Ishikawa (cell line): Measurements from ENCODE around the gene POLR1E.

ENCODE experiments used
- CEBPB ChIP-seq: IDR thresholded peaks from 2 replicates; pipeline ENCODE4 v1.6.1; 2012
- CREB1 ChIP-seq: IDR thresholded peaks from 2 replicates; pipeline ENCODE4 v1.6.1; 2012; ENCODE audit warnings: low read depth
- EGR1 ChIP-seq: IDR thresholded peaks from 2 replicates; pipeline ENCODE4 v1.6.1; 2012
- EP300 ChIP-seq: IDR thresholded peaks from 2 replicates; pipeline ENCODE4 v1.6.1; 2012; ENCODE audit warnings: borderline replicate concordance
- FOXM1 ChIP-seq: IDR thresholded peaks from 2 replicates; pipeline ENCODE4 v1.6.1; 2012; ENCODE audit warnings: low read depth, borderline replicate concordance
- NFIC ChIP-seq: IDR thresholded peaks from 2 replicates; pipeline ENCODE4 v1.6.1; 2012
- RAD21 ChIP-seq: IDR thresholded peaks from 2 replicates; pipeline ENCODE4 v1.6.1; 2012; ENCODE audit warnings: low read depth
- TAF1 ChIP-seq: IDR thresholded peaks from 2 replicates; pipeline ENCODE4 v1.6.1; 2012; ENCODE audit warnings: low read depth, mild to moderate bottlenecking
- TCF12 ChIP-seq: IDR thresholded peaks from 2 replicates; pipeline ENCODE4 v1.6.1; 2012; ENCODE audit warnings: low read depth
- TEAD4 ChIP-seq: IDR thresholded peaks from 2 replicates; pipeline ENCODE4 v1.6.1; 2012
- YY1 ChIP-seq: IDR thresholded peaks from 2 replicates; pipeline ENCODE4 v1.6.1; 2012; ENCODE audit warnings: low read depth
- ZBTB7A ChIP-seq: IDR thresholded peaks from 2 replicates; pipeline ENCODE4 v1.6.1; 2012; ENCODE audit warnings: low read depth
- TF ChIP-seq, protein P1 (sequence below): IDR thresholded peaks from 2 replicates; pipeline ENCODE4 v1.6.1; 2012
- TF ChIP-seq, protein P2 (sequence below): IDR thresholded peaks from 2 replicates; pipeline ENCODE4 v1.6.1; 2012
- TF ChIP-seq, protein P3 (sequence below): IDR thresholded peaks from 2 replicates; pipeline ENCODE4 v1.6.1; 2012; ENCODE audit warnings: low read depth, mild to moderate bottlenecking

POLR1E gene

DNA sequence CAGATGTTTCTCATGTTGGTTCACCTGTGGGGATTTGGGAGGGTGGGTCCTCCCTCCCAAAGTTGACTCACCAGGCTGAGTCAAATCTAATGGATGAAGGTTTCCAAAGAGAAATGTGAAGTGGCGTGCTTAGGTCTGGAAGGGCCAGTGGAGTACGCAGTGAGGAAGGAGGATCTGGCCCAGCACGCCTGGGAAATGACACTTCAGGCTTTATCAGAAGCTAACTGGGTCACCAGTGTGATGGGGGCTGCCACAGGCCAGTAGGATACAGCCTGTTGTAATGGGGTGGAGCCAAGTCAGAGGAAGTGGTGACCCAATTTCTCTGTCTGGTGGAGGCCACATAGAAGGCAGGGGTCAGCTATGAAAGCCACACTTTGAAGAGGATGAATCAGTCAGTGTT lies 18.0 kb downstream of the POLR1E start:
- TF ChIP-seq TEAD4: no peak
- TF ChIP-seq RAD21: no peak
- TF ChIP-seq CEBPB: no peak
- no peak for TF ChIP-seq TCF12
- TF ChIP-seq, protein P1, sequence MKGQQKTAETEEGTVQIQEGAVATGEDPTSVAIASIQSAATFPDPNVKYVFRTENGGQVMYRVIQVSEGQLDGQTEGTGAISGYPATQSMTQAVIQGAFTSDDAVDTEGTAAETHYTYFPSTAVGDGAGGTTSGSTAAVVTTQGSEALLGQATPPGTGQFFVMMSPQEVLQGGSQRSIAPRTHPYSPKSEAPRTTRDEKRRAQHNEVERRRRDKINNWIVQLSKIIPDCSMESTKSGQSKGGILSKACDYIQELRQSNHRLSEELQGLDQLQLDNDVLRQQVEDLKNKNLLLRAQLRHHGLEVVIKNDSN: no peak

DNA sequence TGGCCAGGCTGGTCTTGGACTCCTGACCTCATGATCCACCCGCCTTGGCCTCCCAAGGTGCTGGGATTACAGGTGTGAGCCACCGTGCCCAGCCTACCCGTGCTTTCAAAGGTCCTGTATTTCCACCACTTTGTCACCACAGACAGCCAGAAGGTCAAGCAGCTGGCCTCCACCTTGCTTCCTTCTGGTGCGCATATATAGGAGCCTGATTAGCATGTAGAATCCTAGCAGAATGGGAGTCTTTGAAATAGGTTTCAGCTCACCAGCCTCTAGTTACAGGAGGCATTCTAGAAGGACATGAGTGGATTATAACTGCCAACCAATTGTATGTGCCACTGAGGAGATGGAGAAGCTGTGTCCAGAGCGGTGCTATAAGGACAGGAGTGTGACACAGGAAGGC lies 18.9 kb downstream of the POLR1E start:
- TF ChIP-seq, protein P2, sequence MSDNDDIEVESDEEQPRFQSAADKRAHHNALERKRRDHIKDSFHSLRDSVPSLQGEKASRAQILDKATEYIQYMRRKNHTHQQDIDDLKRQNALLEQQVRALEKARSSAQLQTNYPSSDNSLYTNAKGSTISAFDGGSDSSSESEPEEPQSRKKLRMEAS: no peak
- TF ChIP-seq, protein P3, sequence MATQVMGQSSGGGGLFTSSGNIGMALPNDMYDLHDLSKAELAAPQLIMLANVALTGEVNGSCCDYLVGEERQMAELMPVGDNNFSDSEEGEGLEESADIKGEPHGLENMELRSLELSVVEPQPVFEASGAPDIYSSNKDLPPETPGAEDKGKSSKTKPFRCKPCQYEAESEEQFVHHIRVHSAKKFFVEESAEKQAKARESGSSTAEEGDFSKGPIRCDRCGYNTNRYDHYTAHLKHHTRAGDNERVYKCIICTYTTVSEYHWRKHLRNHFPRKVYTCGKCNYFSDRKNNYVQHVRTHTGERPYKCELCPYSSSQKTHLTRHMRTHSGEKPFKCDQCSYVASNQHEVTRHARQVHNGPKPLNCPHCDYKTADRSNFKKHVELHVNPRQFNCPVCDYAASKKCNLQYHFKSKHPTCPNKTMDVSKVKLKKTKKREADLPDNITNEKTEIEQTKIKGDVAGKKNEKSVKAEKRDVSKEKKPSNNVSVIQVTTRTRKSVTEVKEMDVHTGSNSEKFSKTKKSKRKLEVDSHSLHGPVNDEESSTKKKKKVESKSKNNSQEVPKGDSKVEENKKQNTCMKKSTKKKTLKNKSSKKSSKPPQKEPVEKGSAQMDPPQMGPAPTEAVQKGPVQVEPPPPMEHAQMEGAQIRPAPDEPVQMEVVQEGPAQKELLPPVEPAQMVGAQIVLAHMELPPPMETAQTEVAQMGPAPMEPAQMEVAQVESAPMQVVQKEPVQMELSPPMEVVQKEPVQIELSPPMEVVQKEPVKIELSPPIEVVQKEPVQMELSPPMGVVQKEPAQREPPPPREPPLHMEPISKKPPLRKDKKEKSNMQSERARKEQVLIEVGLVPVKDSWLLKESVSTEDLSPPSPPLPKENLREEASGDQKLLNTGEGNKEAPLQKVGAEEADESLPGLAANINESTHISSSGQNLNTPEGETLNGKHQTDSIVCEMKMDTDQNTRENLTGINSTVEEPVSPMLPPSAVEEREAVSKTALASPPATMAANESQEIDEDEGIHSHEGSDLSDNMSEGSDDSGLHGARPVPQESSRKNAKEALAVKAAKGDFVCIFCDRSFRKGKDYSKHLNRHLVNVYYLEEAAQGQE: no peak
- TF ChIP-seq, protein P1: no peak
- TF ChIP-seq CREB1 (no peak), YY1 (no peak), RAD21 (no peak), CEBPB (no peak), EP300 (no peak), TEAD4 (no peak), EGR1 (no peak), ZBTB7A (no peak), TCF12 (no peak), FOXM1 (no peak), TAF1 (no peak)

DNA sequence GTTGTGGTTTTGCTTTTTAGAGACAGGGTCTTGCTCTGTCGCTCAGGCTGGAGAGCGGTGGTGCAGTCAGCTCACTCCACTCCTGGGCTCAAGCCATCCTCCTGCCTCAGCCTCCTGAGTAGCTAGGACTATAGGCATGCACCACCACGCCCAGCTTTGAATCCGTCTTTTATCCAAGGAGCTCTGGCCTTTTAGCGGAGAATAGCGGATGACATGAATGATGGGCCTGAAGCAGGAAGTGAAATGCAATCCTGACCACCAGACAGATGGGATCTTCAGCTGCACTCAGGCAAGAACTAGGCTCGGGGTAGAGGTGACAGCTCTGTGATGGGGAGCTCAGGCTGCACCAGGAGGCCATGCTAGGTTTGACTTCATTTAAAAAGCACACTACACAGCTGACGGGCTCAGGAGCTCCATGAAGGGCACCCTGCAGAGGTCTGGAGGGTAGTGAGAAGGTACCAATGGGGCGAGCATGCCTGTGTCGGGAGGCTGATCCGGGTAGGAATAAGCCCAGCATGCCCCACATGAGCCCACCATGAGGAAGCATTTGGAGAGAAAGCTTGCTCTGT lies 21.9 kb downstream of the POLR1E start:
- TF ChIP-seq EP300 (no peak), TCF12 (no peak), TAF1 (no peak), RAD21 (no peak), CREB1 (no peak), CEBPB (no peak)
- TF ChIP-seq, protein P2: no peak
- TF ChIP-seq, protein P3: no peak
- TF ChIP-seq, protein P1: no peak

DNA sequence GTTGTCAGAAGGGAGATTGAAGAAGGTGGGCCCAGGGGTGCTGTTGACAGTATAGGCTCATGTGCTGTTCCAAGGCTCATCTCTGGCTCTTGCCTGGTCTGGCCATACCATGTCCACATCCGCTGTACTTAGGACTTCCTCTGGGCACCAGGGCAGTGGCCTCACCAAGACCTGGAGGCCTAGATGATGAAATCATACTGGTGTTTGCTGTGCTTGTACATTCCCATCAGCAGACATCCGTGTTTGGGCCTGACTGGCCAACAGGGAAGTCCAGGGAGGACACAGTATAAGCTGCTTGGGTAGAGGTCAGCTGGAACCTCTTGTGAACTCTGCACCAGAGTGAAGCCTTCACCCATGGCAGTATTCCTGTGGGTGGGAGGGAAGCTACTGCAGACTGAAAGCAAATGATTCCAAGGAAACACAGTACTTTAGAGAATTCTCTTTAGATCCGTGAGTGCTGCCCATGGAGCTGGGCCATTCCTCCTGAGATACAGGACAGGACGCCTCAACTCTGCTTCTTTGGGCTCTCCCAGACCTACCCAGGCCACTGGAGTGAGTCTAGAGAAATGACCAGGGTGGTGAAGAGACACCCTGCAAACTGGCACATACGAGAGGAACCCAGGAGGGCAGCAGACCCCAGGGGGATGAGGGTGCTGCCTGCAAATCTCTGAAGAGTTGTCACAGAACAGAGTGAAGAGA lies 22.5 kb downstream of the POLR1E start:
- TF ChIP-seq, protein P1: no peak
- TF ChIP-seq TAF1 (no peak), RAD21 (no peak), YY1 (no peak), NFIC (no peak), EP300 (no peak)
- TF ChIP-seq, protein P3: no peak
